Astrocyte (in vitro differentiated cells and primary cell): ENCODE results near the gene SAMD14.

ENCODE experiments used
- EZH2 ChIP-seq: IDR thresholded peaks from 2 replicates; pipeline ENCODE4 v1.6.1; 2012; ENCODE audit warnings: mild to moderate bottlenecking, low read length, inconsistent platforms; ENCODE audit not compliant: insufficient read depth
- TF ChIP-seq, protein P1 (sequence below): IDR thresholded peaks from 2 replicates; pipeline ENCODE4 v1.5.1; 2011; ENCODE audit warnings: low read depth, mild to moderate bottlenecking, inconsistent platforms, low read length, moderate library complexity; ENCODE audit not compliant: insufficient read depth

DNA sequence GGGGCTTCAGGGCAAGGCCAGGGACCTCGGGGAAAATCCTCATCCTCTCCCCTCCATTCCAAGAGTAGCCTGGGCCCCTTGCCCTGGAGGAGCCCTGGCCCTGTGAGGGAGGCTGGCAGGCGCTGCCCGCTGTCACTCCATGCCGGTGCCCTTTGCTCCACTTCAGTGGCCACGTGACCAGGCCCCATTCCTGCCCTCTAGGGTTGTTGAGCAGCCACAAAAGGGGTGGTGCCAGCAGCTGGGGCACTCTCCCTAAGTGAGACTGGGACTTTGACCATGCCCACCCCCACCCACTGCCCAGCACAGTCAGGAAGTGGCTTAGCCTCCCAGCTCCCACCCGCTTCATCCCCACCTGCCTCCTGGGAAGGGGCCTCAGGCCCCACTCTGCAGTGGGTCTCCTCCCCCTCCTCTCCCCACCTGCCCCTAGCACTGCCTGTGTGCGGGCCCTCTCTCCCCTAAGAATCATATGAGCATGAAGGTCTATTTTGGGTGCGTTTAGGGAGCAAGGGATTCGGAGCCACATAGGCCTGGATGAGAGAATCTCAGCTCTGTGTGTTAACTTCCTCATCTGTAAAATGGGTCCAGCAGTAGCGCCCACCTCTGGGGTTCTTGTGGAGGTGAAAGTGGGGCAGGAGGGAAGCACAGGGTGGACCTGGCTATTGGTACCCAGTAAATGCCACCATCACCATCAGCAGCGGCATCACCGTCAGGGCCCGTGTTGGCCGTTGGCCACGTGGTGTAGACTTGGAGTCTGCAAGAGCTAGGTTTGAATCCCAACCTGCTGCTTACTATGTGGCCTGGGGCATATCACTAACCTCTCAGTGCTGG lies 27.6 kb downstream of the SAMD14 start:
- TF ChIP-seq, protein P1, sequence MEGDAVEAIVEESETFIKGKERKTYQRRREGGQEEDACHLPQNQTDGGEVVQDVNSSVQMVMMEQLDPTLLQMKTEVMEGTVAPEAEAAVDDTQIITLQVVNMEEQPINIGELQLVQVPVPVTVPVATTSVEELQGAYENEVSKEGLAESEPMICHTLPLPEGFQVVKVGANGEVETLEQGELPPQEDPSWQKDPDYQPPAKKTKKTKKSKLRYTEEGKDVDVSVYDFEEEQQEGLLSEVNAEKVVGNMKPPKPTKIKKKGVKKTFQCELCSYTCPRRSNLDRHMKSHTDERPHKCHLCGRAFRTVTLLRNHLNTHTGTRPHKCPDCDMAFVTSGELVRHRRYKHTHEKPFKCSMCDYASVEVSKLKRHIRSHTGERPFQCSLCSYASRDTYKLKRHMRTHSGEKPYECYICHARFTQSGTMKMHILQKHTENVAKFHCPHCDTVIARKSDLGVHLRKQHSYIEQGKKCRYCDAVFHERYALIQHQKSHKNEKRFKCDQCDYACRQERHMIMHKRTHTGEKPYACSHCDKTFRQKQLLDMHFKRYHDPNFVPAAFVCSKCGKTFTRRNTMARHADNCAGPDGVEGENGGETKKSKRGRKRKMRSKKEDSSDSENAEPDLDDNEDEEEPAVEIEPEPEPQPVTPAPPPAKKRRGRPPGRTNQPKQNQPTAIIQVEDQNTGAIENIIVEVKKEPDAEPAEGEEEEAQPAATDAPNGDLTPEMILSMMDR = no peak
- no peak for TF ChIP-seq EZH2
